BJ (cell line): ENCODE results near the gene CTNNA2. TPM values are rescaled to one million over a fixed set of nuclear protein-coding genes. Genes with fewer than 3 reads are reported as not detected.

Experiments used
- CTCF ChIA-PET: fragments of 350-600 bp; formaldehyde crosslinking; extraction: SDS; loops from one replicate; lab custom pipeline; 2021; ENCODE audit warnings: antibody characterized with exemption, inconsistent platforms; lab: Yijun Ruan, JAX
- POLR2A ChIA-PET: fragments of 300-600 bp; sonication (Branson Sonifier 250); formaldehyde crosslinking; extraction: SDS; loops from one replicate; lab custom pipeline; 2021; ENCODE audit warnings: antibody characterized with exemption; lab: Charles Lee
- DNase-seq: peaks from one replicate; pipeline ENCODE4 v3.0.0-alpha.2; 2011; ENCODE audit warnings: low read depth
- H3K27me3 ChIP-seq: 2 replicates; pipeline ENCODE4 v1.6.0; 2011; ENCODE audit warnings: low read length; ENCODE audit not compliant: control insufficient read depth, insufficient read depth
- H3K36me3 ChIP-seq: 2 replicates; pipeline ENCODE4 v1.5.1; 2011; ENCODE audit warnings: low read length; ENCODE audit not compliant: control insufficient read depth, insufficient read depth
- H3K4me3 ChIP-seq: 2 replicates; pipeline ENCODE4 v1.5.1; 2011; ENCODE audit warnings: low read depth, mild to moderate bottlenecking, control low read depth, low read length
- CTCF ChIP-seq: IDR thresholded peaks from 2 replicates; pipeline ENCODE4 v1.5.1; 2011; ENCODE audit warnings: low read depth, mild to moderate bottlenecking, control low read depth, inconsistent platforms, low read length, moderate library complexity; ENCODE audit not compliant: insufficient read depth
- polyA plus RNA-seq: library from polyadenylated mRNA; depleted of rRNA; stranded (reverse); fragments of >200 nt; gene quantifications from 2 replicates; pipeline ENCODE4 v1.2.3, GENCODE V29; 2011

Gene CTNNA2
- polyA plus RNA-seq, 1 experiment = not detected

DNA sequence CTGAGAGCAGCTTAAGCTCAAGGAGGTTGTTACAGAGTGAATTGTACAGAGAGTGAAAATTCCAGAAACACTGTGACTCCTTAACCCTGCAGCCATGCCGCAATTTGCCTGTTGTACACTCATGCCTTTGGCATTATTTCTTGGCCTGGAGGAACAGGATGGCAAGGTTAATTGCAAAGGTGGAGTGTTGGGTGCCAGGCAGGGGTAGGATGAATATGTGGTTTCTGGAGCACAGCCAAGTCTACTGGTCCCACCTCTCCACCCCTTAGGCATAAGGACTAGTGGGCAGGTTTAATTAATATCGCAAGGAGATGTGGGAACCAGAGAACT lies 541.5 kb downstream of the CTNNA2 start:
- no peaks in the 10 kb centered on the region for H3K27me3 ChIP-seq
- no peaks in the 10 kb centered on the region for H3K36me3 ChIP-seq
- ChIA-PET POLR2A (no interaction called here), CTCF (no interaction called here)
- no peak for DNase-seq
- TF ChIP-seq CTCF = no peak
- no peak overlapping the region for H3K4me3 ChIP-seq

DNA sequence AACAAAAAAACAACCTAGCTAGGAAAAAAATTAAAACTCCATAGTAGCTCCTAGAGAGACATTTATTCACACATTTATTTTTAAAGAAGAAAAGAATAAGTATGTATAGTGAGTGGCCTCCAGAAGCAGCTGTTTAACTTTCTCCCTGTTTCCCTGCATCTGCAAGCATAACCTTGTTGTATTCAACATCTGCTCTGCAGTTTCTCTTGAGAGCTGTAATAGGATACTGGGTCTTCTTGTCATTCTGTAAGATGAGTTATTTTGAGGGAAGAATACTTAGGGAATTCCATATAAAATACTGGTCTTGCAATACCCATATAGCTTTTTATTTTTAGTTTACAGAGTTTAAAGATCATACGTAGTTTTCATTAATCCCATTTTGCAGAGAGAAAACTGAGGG lies 545.1 kb downstream of the CTNNA2 start:
- Histone ChIP-seq H3K36me3 (no peaks in the 10 kb centered on the region), H3K27me3 (no peaks in the 10 kb centered on the region), H3K4me3 (no peak overlapping the region)
- CTCF ChIA-PET = interaction anchor here (1.2 to 1.4 kb wide), 2 partner anchors 14 to 16 kb away, joined by 3 to 5 read pairs; no protein-coding TSS in a partner anchor
- no peak for DNase-seq
- no peak for TF ChIP-seq CTCF
- POLR2A ChIA-PET = no interaction called here

DNA sequence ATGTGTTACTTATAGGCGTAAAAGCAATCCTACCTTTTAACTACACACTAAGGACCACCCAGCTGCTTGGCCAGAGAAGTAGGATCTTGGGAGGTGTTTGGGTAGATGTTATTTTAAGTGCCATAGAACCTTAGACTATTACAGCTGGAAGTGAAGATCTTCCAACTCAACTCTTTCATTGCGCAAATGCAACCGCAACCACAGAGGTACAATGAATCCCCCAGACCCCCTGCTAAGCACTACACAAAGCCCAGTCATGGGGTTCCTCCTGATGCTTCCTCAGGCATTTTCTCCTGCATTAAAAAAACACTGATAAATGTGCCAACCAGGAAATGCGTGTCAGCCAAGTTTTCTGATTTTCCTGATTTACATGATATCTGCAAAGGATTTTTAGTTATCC lies 545.7 kb downstream of the CTNNA2 start:
- CTCF ChIA-PET = interaction anchor here (1.2 to 1.8 kb wide), 3 partner anchors 13 to 15 kb away, joined by 3 to 6 read pairs (median 5); no protein-coding TSS in a partner anchor
- Histone ChIP-seq H3K27me3 (no peaks in the 10 kb centered on the region), H3K36me3 (no peaks in the 10 kb centered on the region), H3K4me3 (no peak overlapping the region)
- no peak for TF ChIP-seq CTCF
- POLR2A ChIA-PET = no interaction called here
- DNase-seq = no peak

DNA sequence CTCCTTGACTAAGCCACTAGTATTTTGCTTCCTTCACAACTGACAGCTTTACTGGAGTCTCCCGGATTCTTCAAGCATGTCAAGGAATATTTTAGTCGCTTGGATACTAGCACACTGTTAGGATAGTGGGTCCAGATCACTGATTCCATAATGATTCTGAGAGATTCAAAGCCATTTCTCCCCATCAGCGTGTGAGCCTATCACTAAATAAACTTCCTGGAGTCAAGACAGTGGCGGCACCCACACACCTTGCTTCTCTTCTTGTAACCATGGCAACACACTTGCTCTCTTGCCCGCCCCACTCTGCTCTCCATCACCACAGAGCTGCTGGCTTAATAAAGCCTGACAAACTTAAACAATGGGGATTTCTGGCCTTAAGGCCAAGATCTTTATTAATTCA lies 546.6 kb downstream of the CTNNA2 start:
- DNase-seq = no peak
- ChIA-PET POLR2A (no interaction called here), CTCF (interaction anchor here (1.8 kb wide), 1 partner anchor 14 kb away, joined by 6 read pairs; no protein-coding TSS in a partner anchor)
- Histone ChIP-seq H3K36me3 (no peaks in the 10 kb centered on the region), H3K4me3 (no peak overlapping the region), H3K27me3 (no peaks in the 10 kb centered on the region)
- TF ChIP-seq CTCF = no peak

GRCh38 chr2:80061881-80062280 lies 549.0 kb downstream of the CTNNA2 start:
- ChIA-PET CTCF (interaction anchor here (0.6 to 2.6 kb wide), 2 partner anchors 11 to 474 kb away, joined by 3 to 10 read pairs; no protein-coding TSS in a partner anchor), POLR2A (no interaction called here)
- DNase-seq = no peak
- H3K27me3 ChIP-seq = no peaks in the 10 kb centered on the region
- TF ChIP-seq CTCF = no peak
- H3K4me3 ChIP-seq = no peak overlapping the region
- no peaks in the 10 kb centered on the region for H3K36me3 ChIP-seq
